ENCODE measurements around the gene PDSS2. TPM values are rescaled to one million over a fixed set of nuclear protein-coding genes. Genes with fewer than 3 reads are reported as not detected.
"Not testable (repeated sequence)": the region's sequence is repeated elsewhere in the genome, so short reads cannot be mapped to it uniquely, and the experiment has no call there.

PDSS2 gene
- total RNA-seq, 4 donors from 2014 or later, result 6.5 to 12.2 (median 9.0) TPM

DNA sequence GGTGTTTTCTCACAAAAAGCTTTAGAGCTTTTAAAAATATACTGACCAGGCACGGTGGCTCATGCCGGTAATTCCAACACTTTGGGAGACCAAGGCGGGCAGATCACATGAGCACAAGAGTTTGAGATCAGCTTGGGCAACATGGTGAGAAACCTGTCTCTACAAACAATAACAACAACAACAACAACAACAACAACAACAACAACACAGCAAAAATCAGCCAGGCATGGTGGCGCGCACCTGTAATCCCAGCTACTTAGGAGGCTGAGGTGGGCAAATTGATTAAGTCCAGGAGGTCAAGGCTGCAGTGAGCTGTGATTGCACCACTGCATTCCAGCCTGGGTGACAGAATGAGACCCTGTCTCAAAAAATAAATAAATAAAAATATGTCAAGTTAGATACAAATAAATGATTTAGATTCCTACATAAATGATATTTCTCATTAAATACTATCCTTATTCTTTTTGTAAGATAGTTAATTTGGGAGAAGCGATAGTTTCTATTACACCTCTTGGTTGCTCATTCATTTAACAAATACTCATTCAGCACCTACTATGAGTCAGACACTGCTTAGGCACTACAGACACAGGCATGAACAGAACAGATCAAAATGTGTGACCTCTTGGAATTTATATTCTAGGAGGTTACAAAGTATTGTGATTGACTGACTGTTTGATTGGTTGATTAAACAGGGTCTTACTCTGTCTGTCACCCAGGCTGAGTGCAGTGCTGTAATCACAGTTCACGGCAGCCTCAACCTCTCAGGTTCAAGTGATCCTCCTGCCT, 260.5 kb downstream of the PDSS2 start:
- no peaks in the 10 kb centered on the region for H3K9me3 ChIP-seq
- no peaks in the 10 kb centered on the region for H3K4me1 ChIP-seq
- H3K27me3 ChIP-seq, result no peaks in the 10 kb centered on the region
- no peak overlapping the region for H3K4me3 ChIP-seq
- no peak overlapping the region for H3K27ac ChIP-seq
- 94 to 98% methylated on average over 7 of the region's 7 CpGs for WGBS, 2 donors (ENCODE audit: low coverage in 1 of 2)
- ATAC-seq, result no peak
- H3K36me3 ChIP-seq, result peaks cover 0 to 17% of the 10 kb centered on the region in 2 donors
- TF ChIP-seq POLR2A (IDR thresholded peaks at IDR 0.05) (no peak), POLR2AphosphoS5 (IDR thresholded peaks at IDR 0.05) (no peak), EP300 (IDR thresholded peaks at IDR 0.05) (no peak)
- TF ChIP-seq, protein P1, sequence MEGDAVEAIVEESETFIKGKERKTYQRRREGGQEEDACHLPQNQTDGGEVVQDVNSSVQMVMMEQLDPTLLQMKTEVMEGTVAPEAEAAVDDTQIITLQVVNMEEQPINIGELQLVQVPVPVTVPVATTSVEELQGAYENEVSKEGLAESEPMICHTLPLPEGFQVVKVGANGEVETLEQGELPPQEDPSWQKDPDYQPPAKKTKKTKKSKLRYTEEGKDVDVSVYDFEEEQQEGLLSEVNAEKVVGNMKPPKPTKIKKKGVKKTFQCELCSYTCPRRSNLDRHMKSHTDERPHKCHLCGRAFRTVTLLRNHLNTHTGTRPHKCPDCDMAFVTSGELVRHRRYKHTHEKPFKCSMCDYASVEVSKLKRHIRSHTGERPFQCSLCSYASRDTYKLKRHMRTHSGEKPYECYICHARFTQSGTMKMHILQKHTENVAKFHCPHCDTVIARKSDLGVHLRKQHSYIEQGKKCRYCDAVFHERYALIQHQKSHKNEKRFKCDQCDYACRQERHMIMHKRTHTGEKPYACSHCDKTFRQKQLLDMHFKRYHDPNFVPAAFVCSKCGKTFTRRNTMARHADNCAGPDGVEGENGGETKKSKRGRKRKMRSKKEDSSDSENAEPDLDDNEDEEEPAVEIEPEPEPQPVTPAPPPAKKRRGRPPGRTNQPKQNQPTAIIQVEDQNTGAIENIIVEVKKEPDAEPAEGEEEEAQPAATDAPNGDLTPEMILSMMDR (IDR thresholded peaks at IDR 0.05), result no peak

DNA sequence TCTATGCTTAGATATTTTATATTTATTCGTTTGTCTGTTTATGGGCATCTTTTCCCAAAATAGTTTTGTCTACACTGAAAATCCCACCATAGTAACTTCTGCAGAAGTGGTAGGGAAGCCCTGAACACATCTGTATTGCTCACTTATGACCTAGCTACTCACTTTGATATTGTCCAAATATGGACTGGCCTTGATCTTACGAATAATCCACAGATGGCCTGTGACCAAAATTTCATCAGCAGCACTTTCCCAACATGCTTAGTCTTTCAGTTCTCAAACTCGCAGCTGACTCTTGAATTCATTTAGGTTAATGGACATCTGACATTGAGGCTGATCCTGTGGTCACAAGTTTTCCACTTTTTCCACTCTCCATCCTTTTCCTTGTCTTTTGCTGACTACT, 263.2 kb downstream of the PDSS2 start:
- no peak for TF ChIP-seq EP300 (IDR thresholded peaks at IDR 0.05)
- TF ChIP-seq, protein P1 (IDR thresholded peaks at IDR 0.05), result no peak
- no peak for TF ChIP-seq POLR2AphosphoS5 (IDR thresholded peaks at IDR 0.05)
- TF ChIP-seq POLR2A (IDR thresholded peaks at IDR 0.05), result no peak
- Histone ChIP-seq H3K4me3 (no peak overlapping the region), H3K27me3 (no peaks in the 10 kb centered on the region), H3K36me3 (peaks cover 0 to 37% of the 10 kb centered on the region in 2 donors), H3K4me1 (no peaks in the 10 kb centered on the region), H3K9me3 (no peaks in the 10 kb centered on the region), H3K27ac (no peak overlapping the region)
- no peak for ATAC-seq
- 66 to 83% methylated on average over 3 of the region's 3 CpGs for WGBS, 2 donors (ENCODE audit: low coverage in 1 of 2)

GRCh38 chr6:107194723-107195122, 264.6 kb downstream of the PDSS2 start:
- H3K4me3 ChIP-seq, H3K27ac ChIP-seq, ATAC-seq, H3K9me3 ChIP-seq, H3K4me1 ChIP-seq, H3K27me3 ChIP-seq: not testable (repeated sequence)
- peaks cover 0 to 40% of the 10 kb centered on the region in 2 donors for H3K36me3 ChIP-seq
- WGBS, 2 donors (ENCODE audit: low coverage in 1 of 2), result 86 to 100% methylated on average over 2 to 8 of the region's 8 CpGs

GRCh38 chr6:107192830-107193229, 266.5 kb downstream of the PDSS2 start:
- TF ChIP-seq POLR2AphosphoS5 (IDR thresholded peaks at IDR 0.05), result no peak
- TF ChIP-seq, protein P1 (IDR thresholded peaks at IDR 0.05), result no peak
- no peak for TF ChIP-seq EP300 (IDR thresholded peaks at IDR 0.05)
- no peak for TF ChIP-seq POLR2A (IDR thresholded peaks at IDR 0.05)
- H3K4me1 ChIP-seq, result no peaks in the 10 kb centered on the region
- 83% methylated on average over 4 of the region's 4 CpGs; no CpG with 5 or more reads in 1 of the 2 donors for WGBS, 2 donors (ENCODE audit: low coverage in 1 of 2)
- ATAC-seq, result no peak
- H3K9me3 ChIP-seq, result no peaks in the 10 kb centered on the region
- H3K27ac ChIP-seq, result no peak overlapping the region
- H3K36me3 ChIP-seq, result peaks cover 0 to 51% of the 10 kb centered on the region in 2 donors
- H3K27me3 ChIP-seq, result no peaks in the 10 kb centered on the region
- no peak overlapping the region for H3K4me3 ChIP-seq

DNA sequence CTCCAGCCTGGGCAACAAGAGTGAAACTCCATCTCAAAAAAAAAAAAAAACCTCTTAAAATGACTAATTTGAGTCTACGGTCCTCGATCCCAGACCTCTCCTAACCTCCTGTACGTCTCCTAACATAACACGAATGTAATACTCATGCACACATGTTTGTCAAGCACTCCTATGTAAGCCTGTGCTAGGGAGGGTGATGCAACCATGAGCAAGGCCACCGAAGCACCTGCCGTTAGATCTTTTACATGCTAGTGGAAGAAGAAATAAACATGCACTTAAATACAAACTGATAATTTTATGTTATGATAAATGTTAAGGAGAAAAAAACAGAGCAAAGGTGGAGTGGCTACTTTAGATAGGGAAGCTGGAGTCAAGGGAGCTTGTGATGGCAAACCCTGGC, 271.7 kb downstream of the PDSS2 start:
- Histone ChIP-seq H3K27ac (no peak overlapping the region), H3K9me3 (no peaks in the 10 kb centered on the region), H3K4me3 (no peak overlapping the region), H3K27me3 (no peaks in the 10 kb centered on the region), H3K36me3 (peaks cover 0 to 44% of the 10 kb centered on the region in 2 donors), H3K4me1 (no peaks in the 10 kb centered on the region)
- WGBS, 2 donors (ENCODE audit: low coverage in 1 of 2), result 76 to 83% methylated on average over 2 to 6 of the region's 6 CpGs
- no peak for ATAC-seq
- no peak for TF ChIP-seq POLR2AphosphoS5 (IDR thresholded peaks at IDR 0.05)
- no peak for TF ChIP-seq EP300 (IDR thresholded peaks at IDR 0.05)
- TF ChIP-seq POLR2A (IDR thresholded peaks at IDR 0.05), result no peak
- TF ChIP-seq, protein P1 (IDR thresholded peaks at IDR 0.05), result no peak

All from gastroesophageal sphincter (tissue), 4 donors.